Fibroblast of mammary gland (primary cell): ENCODE data around the gene NUP50.

Experiments
- DNase-seq: peaks from one replicate; pipeline ENCODE4 v3.0.0-alpha.2; 2010; ENCODE audit warnings: low read depth
- H3K4me3 ChIP-seq: 2 replicates; pipeline ENCODE4 v1.5.1; 2011; ENCODE audit warnings: low read depth, mild to moderate bottlenecking, low read length, moderate library complexity; ENCODE audit not compliant: control insufficient read depth
- TF ChIP-seq, protein P1 (sequence below): conservative IDR thresholded peaks from 2 replicates; pipeline ENCODE4 v1.5.1; 2011; ENCODE audit warnings: low read depth, low read length, inconsistent platforms; ENCODE audit not compliant: control insufficient read depth, insufficient read depth

NUP50 gene

GRCh38 chr22:45230026-45230721 lies 66.4 kb downstream of the NUP50 start:
- DNase-seq, result no peak
- H3K4me3 ChIP-seq, result no peak overlapping the region
- TF ChIP-seq, protein P1, sequence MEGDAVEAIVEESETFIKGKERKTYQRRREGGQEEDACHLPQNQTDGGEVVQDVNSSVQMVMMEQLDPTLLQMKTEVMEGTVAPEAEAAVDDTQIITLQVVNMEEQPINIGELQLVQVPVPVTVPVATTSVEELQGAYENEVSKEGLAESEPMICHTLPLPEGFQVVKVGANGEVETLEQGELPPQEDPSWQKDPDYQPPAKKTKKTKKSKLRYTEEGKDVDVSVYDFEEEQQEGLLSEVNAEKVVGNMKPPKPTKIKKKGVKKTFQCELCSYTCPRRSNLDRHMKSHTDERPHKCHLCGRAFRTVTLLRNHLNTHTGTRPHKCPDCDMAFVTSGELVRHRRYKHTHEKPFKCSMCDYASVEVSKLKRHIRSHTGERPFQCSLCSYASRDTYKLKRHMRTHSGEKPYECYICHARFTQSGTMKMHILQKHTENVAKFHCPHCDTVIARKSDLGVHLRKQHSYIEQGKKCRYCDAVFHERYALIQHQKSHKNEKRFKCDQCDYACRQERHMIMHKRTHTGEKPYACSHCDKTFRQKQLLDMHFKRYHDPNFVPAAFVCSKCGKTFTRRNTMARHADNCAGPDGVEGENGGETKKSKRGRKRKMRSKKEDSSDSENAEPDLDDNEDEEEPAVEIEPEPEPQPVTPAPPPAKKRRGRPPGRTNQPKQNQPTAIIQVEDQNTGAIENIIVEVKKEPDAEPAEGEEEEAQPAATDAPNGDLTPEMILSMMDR, result no peak

- no peak for DNase-seq
- no peak overlapping the region for H3K4me3 ChIP-seq
- TF ChIP-seq, protein P1, result no peak
These were observed 67.6 kb downstream of the NUP50 start for GRCh38 chr22:45231293-45231692.

- no peak overlapping the region for H3K4me3 ChIP-seq
- TF ChIP-seq, protein P1, result no peak
- DNase-seq, result no peak
These were observed 69.7 kb downstream of the NUP50 start for GRCh38 chr22:45233386-45233785.

DNA sequence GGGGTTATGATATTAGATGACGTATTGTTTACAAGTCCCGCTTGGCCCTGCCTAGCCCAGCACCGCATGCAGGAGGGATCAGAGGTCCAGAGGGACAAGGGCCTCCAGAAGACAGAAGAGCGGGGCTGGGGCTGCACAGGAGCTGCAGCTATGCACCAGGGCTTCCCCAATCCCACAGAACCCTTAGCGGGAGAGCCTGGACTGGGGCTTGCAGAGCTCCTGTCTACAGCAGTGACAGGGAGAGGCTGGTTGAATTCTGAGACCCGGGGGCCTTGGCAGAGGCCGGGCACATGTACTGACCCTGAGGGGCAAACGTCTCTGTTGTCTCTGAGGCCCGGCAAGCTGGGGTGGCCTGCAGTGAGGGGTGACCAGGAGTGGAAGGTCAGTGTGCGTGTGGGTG lies 70.1 kb downstream of the NUP50 start:
- TF ChIP-seq, protein P1, result no peak
- H3K4me3 ChIP-seq, result no peak overlapping the region
- no peak for DNase-seq

- TF ChIP-seq, protein P1, result no peak
- no peak for DNase-seq
- no peak overlapping the region for H3K4me3 ChIP-seq
These were observed 71.5 kb downstream of the NUP50 start for GRCh38 chr22:45235101-45235777.

- DNase-seq, result no peak
- no peak overlapping the region for H3K4me3 ChIP-seq
- TF ChIP-seq, protein P1, result no peak
These were observed 72.2 kb downstream of the NUP50 start for GRCh38 chr22:45235851-45236342.
